ENCODE measurements around the gene FIZ1.
"Not testable (repeated sequence)": the region's sequence is repeated elsewhere in the genome, so short reads cannot be mapped to it uniquely, and the experiment has no call there.

FIZ1 gene

GRCh38 chr19:55593096-55593772, 6.1 kb downstream of the FIZ1 start:
- no peak for DNase-seq

- no peak for DNase-seq
Observed at GRCh38 chr19:55592391-55593090, 6.8 kb downstream of the FIZ1 start.

- DNase-seq: no peak
Observed at GRCh38 chr19:55591555-55591954, 7.8 kb downstream of the FIZ1 start.

- DNase-seq: no peak
Observed at GRCh38 chr19:55590617-55591016, 8.7 kb downstream of the FIZ1 start.

GRCh38 chr19:55590109-55590508, 9.2 kb downstream of the FIZ1 start:
- DNase-seq: no peak

- no peak for DNase-seq
Observed at GRCh38 chr19:55588738-55589137, 10.6 kb downstream of the FIZ1 start.

GRCh38 chr19:55586976-55587668, 12.2 kb downstream of the FIZ1 start:
- peak; percentile 96 for DNase-seq

GRCh38 chr19:55585658-55586339, 13.5 kb downstream of the FIZ1 start:
- DNase-seq: peak; percentile 46

- no peak for DNase-seq
Observed at GRCh38 chr19:55584871-55585270, 14.4 kb downstream of the FIZ1 start.

- DNase-seq: not testable (repeated sequence)
Observed at GRCh38 chr19:55583897-55584296, 15.4 kb downstream of the FIZ1 start.

- DNase-seq: not testable (repeated sequence)
Observed at GRCh38 chr19:55582284-55582683, 17.0 kb downstream of the FIZ1 start.

GRCh38 chr19:55581823-55582223, 17.5 kb downstream of the FIZ1 start:
- no peak for DNase-seq

- DNase-seq: peak; percentile 33
Observed at GRCh38 chr19:55581145-55581822, 18.0 kb downstream of the FIZ1 start.

GRCh38 chr19:55580628-55581144, 18.6 kb downstream of the FIZ1 start, which contains the start of gene ZNF579:
TSS of gene ZNF579 (minus strand) at chr19:55580848. CDS start at chr19:55579639, 1,209 bp downstream.
- peak; percentile 82 for DNase-seq

- no peak for DNase-seq
Observed at GRCh38 chr19:55579766-55580621, 19.3 kb downstream of the FIZ1 start.

- no peak for DNase-seq
Observed at GRCh38 chr19:55578761-55579747, 20.3 kb downstream of the FIZ1 start.

GRCh38 chr19:55578031-55578760, 21.1 kb downstream of the FIZ1 start:
- no peak for DNase-seq

GRCh38 chr19:55576746-55577145, 22.6 kb downstream of the FIZ1 start:
- DNase-seq: no peak

GRCh38 chr19:55573929-55574328, 25.4 kb downstream of the FIZ1 start:
- DNase-seq: not testable (repeated sequence)

Data from CD4-positive, alpha-beta T cell treated with Interleukin-17A for 1 hour (primary cell).